ENCODE data around the gene ATXN3L.
"Not testable (repeated sequence)": the region's sequence is repeated elsewhere in the genome, so short reads cannot be mapped to it uniquely, and the experiment has no call there.

ATXN3L gene

DNA sequence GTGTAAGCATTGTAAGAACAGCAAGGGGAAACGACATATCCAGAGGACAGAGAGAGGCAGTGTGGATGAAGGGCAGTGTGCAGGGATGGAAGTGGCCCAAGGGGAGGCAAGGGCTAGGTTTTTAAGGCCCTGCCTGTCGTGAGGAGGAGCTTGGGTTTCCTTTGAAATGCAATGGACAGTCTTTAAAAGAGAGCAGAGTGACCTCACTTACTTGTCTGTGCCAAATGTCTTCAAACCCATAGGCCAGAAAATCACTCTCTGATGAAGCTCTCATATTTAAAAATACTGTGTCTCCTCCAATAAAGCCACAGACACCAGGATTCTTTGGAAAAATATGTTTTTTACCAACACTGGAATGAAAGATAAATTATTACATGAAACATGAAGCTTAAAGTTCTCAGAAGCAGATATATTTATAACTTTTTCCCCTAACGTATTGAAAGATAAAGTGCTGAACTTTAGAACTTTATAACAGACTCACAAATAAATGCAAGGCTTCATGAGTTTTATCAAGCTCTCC lies 19.2 kb upstream of the ATXN3L start:
- intact Hi-C loops (cut with micrococcal nuclease): no loop called here
- Mint-ChIP-seq H3K4me3 (no peak overlapping the region), H3K36me3 (ENCODE audit: low read depth) (no peaks in the 10 kb centered on the region), H3K9me3 (no peaks in the 10 kb centered on the region), H3K27me3 (no peaks in the 10 kb centered on the region), H3K4me1 (ENCODE audit: low read depth) (no peaks in the 10 kb centered on the region), H3K27ac (no peak overlapping the region)

DNA sequence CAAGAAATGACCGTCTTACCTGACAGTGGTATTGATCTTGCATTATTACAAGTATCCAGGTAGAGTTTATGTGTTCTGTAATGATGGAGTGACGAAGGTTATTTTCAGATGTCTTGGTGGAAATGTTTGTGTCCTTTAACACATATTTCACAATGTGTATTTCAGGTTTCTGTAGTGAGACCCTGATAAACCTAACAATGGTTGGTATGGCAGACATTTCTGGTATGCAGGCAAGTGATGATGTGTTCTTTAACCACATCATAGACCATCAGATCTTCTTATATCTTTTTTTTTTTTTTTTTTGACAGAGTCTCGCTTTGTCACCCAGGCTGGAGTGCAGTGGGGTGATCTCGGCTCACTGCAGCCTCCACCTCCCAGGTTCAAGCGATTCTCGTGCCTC lies 14.6 kb upstream of the ATXN3L start:
- no peaks in the 10 kb centered on the region for H3K4me1 Mint-ChIP-seq (ENCODE audit: low read depth)
- H3K36me3 Mint-ChIP-seq (ENCODE audit: low read depth): no peaks in the 10 kb centered on the region
- no peak overlapping the region for H3K4me3 Mint-ChIP-seq
- H3K27ac Mint-ChIP-seq: no peak overlapping the region
- H3K27me3 Mint-ChIP-seq: no peaks in the 10 kb centered on the region
- intact Hi-C loops (cut with micrococcal nuclease): no loop called here
- H3K9me3 Mint-ChIP-seq: no peaks in the 10 kb centered on the region

DNA sequence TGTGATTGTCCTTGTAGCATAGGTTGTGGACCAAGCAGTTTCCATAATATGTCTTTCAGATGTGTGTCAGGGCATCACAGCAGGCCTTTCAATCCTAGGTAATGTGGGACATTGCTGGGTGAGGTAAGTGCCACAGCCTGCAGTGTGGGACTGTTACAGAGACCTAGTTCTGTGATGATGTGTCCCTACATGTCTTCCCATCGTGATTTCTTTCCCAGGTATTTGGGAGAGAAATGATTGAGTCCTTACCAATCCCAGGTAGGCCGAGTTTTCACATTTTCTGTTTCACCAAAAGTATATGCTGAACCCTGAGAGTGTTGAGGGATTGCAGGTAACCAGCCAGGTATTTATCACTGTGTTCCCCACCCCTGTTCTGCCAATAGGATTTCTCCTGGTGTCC lies 10.6 kb upstream of the ATXN3L start:
- Mint-ChIP-seq H3K9me3 (no peaks in the 10 kb centered on the region), H3K27ac (no peak overlapping the region), H3K36me3 (ENCODE audit: low read depth) (no peaks in the 10 kb centered on the region), H3K4me3 (no peak overlapping the region), H3K27me3 (no peaks in the 10 kb centered on the region), H3K4me1 (ENCODE audit: low read depth) (no peaks in the 10 kb centered on the region)
- intact Hi-C loops (cut with micrococcal nuclease): no loop called here

DNA sequence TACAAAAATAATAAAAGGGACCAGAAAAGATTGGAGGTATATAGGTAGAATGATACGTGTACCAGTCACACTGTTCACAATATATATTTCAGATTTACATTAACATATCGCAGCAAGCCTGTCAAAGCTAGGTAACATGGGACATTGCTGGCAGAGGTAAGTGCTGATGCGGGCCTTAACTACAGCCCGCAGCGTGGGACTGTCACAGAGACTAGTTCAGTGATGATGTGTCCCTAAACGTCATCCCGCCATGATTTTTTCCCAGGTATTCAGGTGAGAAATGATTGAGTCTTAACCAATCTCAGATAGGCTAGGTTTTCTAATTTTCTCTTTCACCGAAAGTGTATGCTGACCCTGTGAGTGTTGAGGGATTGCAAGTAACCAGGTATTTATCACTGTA lies 7.8 kb upstream of the ATXN3L start:
- Mint-ChIP-seq H3K4me1 (ENCODE audit: low read depth) (no peaks in the 10 kb centered on the region), H3K9me3 (no peaks in the 10 kb centered on the region), H3K27ac (no peak overlapping the region), H3K4me3 (no peak overlapping the region), H3K27me3 (no peaks in the 10 kb centered on the region), H3K36me3 (ENCODE audit: low read depth) (no peaks in the 10 kb centered on the region)
- intact Hi-C loops (cut with micrococcal nuclease): no loop called here

DNA sequence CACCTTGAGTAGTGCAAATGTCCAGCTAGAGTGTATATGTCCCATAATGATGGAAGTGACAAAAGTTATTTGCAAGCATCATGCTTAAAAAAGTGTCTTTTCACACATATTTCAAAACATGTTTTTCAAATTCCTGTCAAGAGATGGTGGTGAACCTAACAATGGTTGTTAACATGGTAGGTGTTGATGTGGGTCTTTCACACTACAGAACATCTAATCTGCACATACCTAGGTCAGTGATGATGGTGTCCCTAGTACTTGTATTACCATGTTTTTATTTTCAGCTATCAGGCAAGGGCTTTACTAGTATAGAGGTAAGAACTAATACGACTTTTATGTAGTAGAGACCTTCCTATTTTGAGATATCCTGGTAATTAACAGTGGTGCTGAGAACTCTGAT lies 3.4 kb upstream of the ATXN3L start:
- no peak overlapping the region for H3K4me3 Mint-ChIP-seq
- no peaks in the 10 kb centered on the region for H3K9me3 Mint-ChIP-seq
- no peaks in the 10 kb centered on the region for H3K4me1 Mint-ChIP-seq (ENCODE audit: low read depth)
- intact Hi-C loops (cut with micrococcal nuclease): no loop called here
- no peak overlapping the region for H3K27ac Mint-ChIP-seq
- no peaks in the 10 kb centered on the region for H3K27me3 Mint-ChIP-seq
- no peaks in the 10 kb centered on the region for H3K36me3 Mint-ChIP-seq (ENCODE audit: low read depth)

DNA sequence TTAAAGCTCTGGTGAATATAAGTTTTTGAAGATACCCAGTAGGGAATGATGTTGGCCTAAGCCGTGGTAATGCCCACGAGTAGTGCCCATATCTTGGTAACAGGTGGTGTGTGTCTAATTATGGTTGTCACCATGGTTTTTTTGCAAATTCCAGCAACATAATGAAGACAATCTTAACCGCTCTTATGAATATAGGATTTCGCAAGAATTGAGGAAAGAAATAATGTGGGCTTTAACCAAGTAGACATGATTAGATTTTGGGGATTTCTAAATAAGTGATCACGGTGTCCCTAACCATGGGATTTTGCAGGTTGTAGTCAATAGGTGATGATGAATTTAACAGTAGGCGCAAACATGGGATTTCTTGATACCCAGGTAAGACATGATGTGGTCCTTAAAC lies 2.5 kb downstream of the ATXN3L start:
- Mint-ChIP-seq H3K27ac (no peak overlapping the region), H3K9me3 (no peaks in the 10 kb centered on the region), H3K4me3 (no peak overlapping the region), H3K4me1 (ENCODE audit: low read depth) (no peaks in the 10 kb centered on the region), H3K27me3 (no peaks in the 10 kb centered on the region), H3K36me3 (ENCODE audit: low read depth) (no peaks in the 10 kb centered on the region)
- intact Hi-C loops (cut with micrococcal nuclease): no loop called here

DNA sequence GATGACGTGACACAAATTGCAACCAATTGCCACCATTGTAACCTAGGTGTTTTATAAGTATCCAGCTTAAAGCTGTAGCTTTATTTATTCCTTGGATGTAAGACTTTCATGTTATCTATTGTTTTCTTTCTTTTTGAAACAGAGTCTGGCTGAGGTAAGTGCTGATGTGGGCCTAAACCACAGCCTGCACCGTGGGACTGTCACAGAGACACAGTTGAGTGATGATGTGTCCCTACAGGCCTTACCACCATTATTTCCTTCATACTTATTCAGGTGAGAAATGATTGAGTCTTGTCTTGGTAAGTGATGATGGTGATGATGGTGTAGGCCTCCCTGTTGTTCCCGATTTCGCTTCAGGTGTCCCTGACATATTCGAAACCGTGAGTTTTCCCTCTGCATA lies 8.3 kb downstream of the ATXN3L start:
- Mint-ChIP-seq H3K4me1 (ENCODE audit: low read depth) (no peaks in the 10 kb centered on the region), H3K9me3 (no peaks in the 10 kb centered on the region), H3K36me3 (ENCODE audit: low read depth) (no peaks in the 10 kb centered on the region), H3K27ac (no peak overlapping the region), H3K27me3 (no peaks in the 10 kb centered on the region), H3K4me3 (no peak overlapping the region)
- intact Hi-C loops (cut with micrococcal nuclease): no loop called here

DNA sequence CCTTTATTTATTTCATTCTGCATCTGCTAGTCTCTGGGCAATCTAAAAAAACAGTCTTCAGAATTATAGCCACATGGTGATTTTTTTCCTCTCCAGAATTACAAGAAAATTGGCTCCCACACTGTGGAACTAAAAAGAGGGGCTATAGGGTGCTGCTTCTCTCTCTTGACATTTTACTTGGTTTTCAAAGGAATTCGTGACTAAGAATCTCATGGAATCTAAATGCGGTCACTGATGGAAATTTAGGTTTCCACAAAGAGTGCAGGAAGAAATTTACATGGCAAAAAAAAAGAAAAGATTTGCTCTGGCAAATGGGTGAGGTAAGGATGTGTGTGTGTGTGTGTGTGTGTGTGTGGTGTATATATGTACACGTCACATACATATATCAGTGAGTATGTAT lies 10.2 kb downstream of the ATXN3L start:
- H3K36me3 Mint-ChIP-seq (ENCODE audit: low read depth): no peaks in the 10 kb centered on the region
- no peak overlapping the region for H3K27ac Mint-ChIP-seq
- H3K4me3 Mint-ChIP-seq: no peak overlapping the region
- no peaks in the 10 kb centered on the region for H3K4me1 Mint-ChIP-seq (ENCODE audit: low read depth)
- H3K27me3 Mint-ChIP-seq: no peaks in the 10 kb centered on the region
- intact Hi-C loops (cut with micrococcal nuclease): no loop called here
- no peaks in the 10 kb centered on the region for H3K9me3 Mint-ChIP-seq

- no peaks in the 10 kb centered on the region for H3K36me3 Mint-ChIP-seq (ENCODE audit: low read depth)
- H3K27me3 Mint-ChIP-seq: no peaks in the 10 kb centered on the region
- H3K4me1 Mint-ChIP-seq (ENCODE audit: low read depth): no peaks in the 10 kb centered on the region
- H3K27ac Mint-ChIP-seq: no peak overlapping the region
- intact Hi-C loops (cut with micrococcal nuclease): no loop called here
- no peaks in the 10 kb centered on the region for H3K9me3 Mint-ChIP-seq
- H3K4me3 Mint-ChIP-seq: no peak overlapping the region
Measured at GRCh38 chrX:13307041-13307440, 12.8 kb downstream of the ATXN3L start.

GRCh38 chrX:13305108-13305507 lies 14.7 kb downstream of the ATXN3L start:
- no peaks in the 10 kb centered on the region for H3K9me3 Mint-ChIP-seq
- H3K4me3 Mint-ChIP-seq: no peak overlapping the region
- intact Hi-C loops (cut with micrococcal nuclease): no loop called here
- no peaks in the 10 kb centered on the region for H3K36me3 Mint-ChIP-seq (ENCODE audit: low read depth)
- no peak overlapping the region for H3K27ac Mint-ChIP-seq
- H3K27me3 Mint-ChIP-seq: no peaks in the 10 kb centered on the region
- no peaks in the 10 kb centered on the region for H3K4me1 Mint-ChIP-seq (ENCODE audit: low read depth)

- Mint-ChIP-seq H3K9me3 (no peaks in the 10 kb centered on the region), H3K36me3 (ENCODE audit: low read depth) (no peaks in the 10 kb centered on the region), H3K27ac (no peak overlapping the region), H3K27me3 (no peaks in the 10 kb centered on the region), H3K4me1 (ENCODE audit: low read depth) (no peaks in the 10 kb centered on the region), H3K4me3 (no peak overlapping the region)
- intact Hi-C loops (cut with micrococcal nuclease): no loop called here
Measured at GRCh38 chrX:13304052-13304451, 15.8 kb downstream of the ATXN3L start.

DNA sequence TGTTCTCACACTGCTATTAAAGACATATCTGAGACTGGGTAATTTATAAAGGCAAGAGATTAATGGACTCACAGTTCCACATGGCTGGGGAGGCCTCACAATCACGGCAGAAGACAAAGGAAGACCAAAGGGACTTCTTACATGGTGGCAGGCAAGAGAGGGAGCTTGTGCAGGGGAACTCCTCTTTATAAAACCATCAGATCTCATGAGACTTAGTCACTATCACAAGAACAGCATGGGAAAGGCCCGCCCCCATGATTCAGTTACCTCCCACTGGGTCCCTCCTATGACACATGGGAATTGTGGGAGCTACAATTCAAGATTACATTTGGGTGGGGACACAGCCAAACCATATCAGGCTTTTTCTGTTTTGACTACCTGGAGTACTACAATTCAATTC lies 16.6 kb downstream of the ATXN3L start:
- not testable (repeated sequence) for H3K9me3 Mint-ChIP-seq, H3K27ac Mint-ChIP-seq

GRCh38 chrX:13298836-13299235 lies 21.0 kb downstream of the ATXN3L start:
- Mint-ChIP-seq H3K27me3 (no peaks in the 10 kb centered on the region), H3K36me3 (ENCODE audit: low read depth) (no peaks in the 10 kb centered on the region), H3K27ac (no peak overlapping the region), H3K4me3 (no peak overlapping the region), H3K9me3 (no peaks in the 10 kb centered on the region), H3K4me1 (ENCODE audit: low read depth) (no peaks in the 10 kb centered on the region)
- intact Hi-C loops (cut with micrococcal nuclease): no loop called here

More for the DNA sequence above, 16.6 kb downstream of the ATXN3L start:
- H3K27me3 Mint-ChIP-seq; H3K4me1 Mint-ChIP-seq (ENCODE audit: low read depth); H3K4me3 Mint-ChIP-seq; H3K36me3 Mint-ChIP-seq (ENCODE audit: low read depth); intact Hi-C loops (cut with micrococcal nuclease): not testable (repeated sequence)

DNA sequence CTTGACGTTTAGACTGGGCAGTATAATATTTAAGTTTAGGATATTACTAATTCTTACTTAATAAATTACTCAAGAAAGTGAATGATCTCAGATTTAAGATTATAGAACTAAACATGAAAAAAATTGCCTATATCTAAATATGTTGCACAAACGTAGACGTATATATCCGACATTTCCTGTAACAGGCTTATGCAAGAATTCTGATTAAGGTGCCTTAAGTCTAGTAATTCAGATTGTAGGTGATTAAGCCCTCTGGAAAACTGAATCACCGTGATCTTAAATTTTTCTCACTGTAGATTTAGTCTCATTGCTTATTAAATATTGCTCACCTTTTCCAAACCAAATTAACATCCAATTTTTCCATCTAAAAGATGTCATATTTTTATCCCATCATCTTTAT lies 24.0 kb downstream of the ATXN3L start:
- H3K27ac Mint-ChIP-seq: no peak overlapping the region
- no peak overlapping the region for H3K4me3 Mint-ChIP-seq
- H3K4me1 Mint-ChIP-seq (ENCODE audit: low read depth): no peaks in the 10 kb centered on the region
- intact Hi-C loops (cut with micrococcal nuclease): no loop called here
- no peaks in the 10 kb centered on the region for H3K27me3 Mint-ChIP-seq
- H3K36me3 Mint-ChIP-seq (ENCODE audit: low read depth): no peaks in the 10 kb centered on the region
- H3K9me3 Mint-ChIP-seq: no peaks in the 10 kb centered on the region

DNA sequence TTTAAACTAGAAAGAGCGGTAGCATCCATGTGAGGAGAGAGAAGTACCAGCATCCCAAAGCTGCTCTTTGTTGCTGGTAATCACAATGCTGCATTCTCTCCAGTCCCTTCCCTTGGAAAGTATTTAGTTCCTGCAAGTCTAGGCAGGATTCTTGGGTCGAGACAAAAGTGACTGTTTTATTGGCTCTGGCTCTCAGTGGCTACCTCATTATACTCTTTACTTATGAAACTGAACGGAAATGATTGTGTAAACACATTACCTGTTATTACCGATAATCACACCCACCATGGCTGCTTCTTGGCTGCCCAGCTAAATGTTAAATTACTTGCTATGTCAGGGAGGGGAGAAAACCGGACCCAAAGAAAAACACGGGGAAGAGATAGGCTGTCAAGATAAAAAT lies 26.2 kb downstream of the ATXN3L start:
- Mint-ChIP-seq H3K27ac (no peak overlapping the region), H3K27me3 (no peaks in the 10 kb centered on the region), H3K9me3 (no peaks in the 10 kb centered on the region), H3K36me3 (ENCODE audit: low read depth) (no peaks in the 10 kb centered on the region), H3K4me1 (ENCODE audit: low read depth) (no peaks in the 10 kb centered on the region), H3K4me3 (no peak overlapping the region)
- intact Hi-C loops (cut with micrococcal nuclease): no loop called here
